AG10803 (cell line): ENCODE measurements around the gene C6orf118.

Experiments
- DNase-seq: peaks from one replicate; pipeline ENCODE4 v3.0.0; 2010; ENCODE audit warnings: low read depth
- H3K4me3 ChIP-seq: 2 replicates; pipeline ENCODE4 v1.5.1; 2011; ENCODE audit warnings: mild to moderate bottlenecking, low read length, control low read depth
- CTCF ChIP-seq: conservative IDR thresholded peaks from 2 replicates; pipeline ENCODE4 v1.5.1; 2011; ENCODE audit warnings: mild to moderate bottlenecking, low read length, control low read depth, inconsistent platforms

C6orf118 gene

GRCh38 chr6:165245287-165245686, 64.1 kb downstream of the C6orf118 start:
- peak; percentile 49 for DNase-seq
- H3K4me3 ChIP-seq, result no peak overlapping the region
- peak; percentile 65 for TF ChIP-seq CTCF

DNA sequence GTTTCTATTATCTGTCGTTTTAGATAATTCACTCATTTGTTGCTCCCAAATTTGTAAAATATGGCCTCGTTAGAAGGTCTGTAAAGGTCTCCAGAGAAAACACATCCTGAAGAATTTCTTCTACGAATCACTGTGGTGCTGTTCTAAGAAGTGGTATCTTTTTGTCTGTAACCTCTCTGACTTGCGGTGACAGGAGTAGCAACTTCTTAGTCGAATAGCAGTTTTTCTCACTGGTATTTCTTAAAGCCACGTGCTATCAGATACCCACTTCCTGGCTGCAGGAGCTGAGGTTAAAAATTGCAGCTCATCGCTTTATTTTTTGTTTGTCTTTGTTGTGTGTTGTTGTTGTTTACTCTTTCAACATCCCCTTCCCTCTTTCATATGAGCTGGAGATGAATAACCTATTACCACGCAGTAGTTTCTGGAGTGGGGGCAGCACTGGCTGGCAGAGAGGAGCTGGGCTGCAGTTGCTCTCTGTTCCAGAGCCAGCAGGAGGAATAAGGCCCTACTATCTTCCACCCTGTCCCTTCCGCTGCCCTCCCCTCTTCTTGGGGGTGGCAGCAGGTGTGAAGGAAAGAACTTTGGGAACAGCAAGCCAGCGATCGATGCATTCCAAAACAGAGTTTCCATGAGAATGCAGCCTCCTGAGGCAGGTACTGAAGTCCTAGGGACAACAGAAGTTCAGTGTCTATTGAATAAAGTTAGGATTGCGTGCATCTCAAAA, 64.7 kb downstream of the C6orf118 start:
- DNase-seq, result no peak
- TF ChIP-seq CTCF, result no peak
- no peak overlapping the region for H3K4me3 ChIP-seq

- DNase-seq, result no peak
- no peak overlapping the region for H3K4me3 ChIP-seq
- no peak for TF ChIP-seq CTCF
These were observed 65.6 kb downstream of the C6orf118 start for GRCh38 chr6:165243801-165244200.

- DNase-seq, result no peak
- no peak for TF ChIP-seq CTCF
These were observed 73.1 kb downstream of the C6orf118 start for GRCh38 chr6:165236326-165236725.

DNA sequence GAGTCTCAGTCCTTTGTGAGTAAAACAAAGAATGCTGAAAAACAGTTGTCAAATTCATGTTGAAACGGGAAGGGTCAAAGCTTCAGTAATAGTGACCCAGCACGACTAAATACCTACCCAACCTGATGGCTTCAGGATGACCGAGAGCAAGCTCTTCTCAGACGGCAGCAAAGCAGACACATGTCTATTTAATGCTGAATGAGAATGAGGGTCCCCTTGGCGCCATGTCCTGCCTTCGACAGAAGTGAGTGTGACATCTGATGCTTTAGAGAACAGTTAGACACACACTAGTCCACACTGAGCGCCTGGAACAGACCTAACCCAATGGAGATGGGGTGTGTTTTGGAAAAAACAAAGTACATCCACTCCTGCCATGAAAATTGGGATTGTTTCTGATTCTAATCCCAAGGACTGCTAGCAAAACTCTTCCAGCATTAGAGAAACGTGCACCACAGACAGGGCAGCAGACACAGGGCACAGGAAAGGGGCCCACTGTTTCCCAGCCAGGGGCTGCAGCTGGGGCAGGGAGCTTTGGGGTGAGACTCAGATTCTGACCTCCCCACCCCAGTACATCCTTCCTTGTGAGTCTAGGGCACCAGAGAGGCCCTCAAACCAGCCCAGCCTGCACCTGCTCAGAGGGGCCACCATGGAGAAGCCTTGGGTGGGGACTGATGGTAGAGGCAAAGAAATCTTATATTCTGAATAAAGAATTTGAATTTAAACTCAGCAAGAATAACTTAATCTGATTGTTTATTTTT, 76.5 kb downstream of the C6orf118 start:
- no peak for DNase-seq
- H3K4me3 ChIP-seq, result no peak overlapping the region
- TF ChIP-seq CTCF, result no peak

More at GRCh38 chr6:165236326-165236725, 73.1 kb downstream of the C6orf118 start:
- H3K4me3 ChIP-seq, result no peak overlapping the region

- DNase-seq, result peak; percentile 72
- TF ChIP-seq CTCF, result peak; percentile 70
These were observed 77.5 kb downstream of the C6orf118 start for GRCh38 chr6:165231581-165232561.

More at GRCh38 chr6:165231581-165232561, 77.5 kb downstream of the C6orf118 start:
- H3K4me3 ChIP-seq, result no peak overlapping the region
